Esophagus squamous epithelium (tissue), 4 donors: ENCODE results near the gene TCP11.

Source experiments
- CTCF ChIP-seq, 6 experiments: fragments of 450-650 bp in 4 of 6; fragments of 200-600 bp in 2 of 6; sonication (generic) in 2 of 6; IDR thresholded peaks; one replicate each; pipeline ENCODE4 v1.5.1; 2016 to 2019; ENCODE audit warnings: antibody characterized with exemption in 6 of 6, mild to moderate bottlenecking in 4 of 6, moderate library complexity in 4 of 6
- POLR2A ChIP-seq, 4 donors: fragments of 450-650 bp; IDR thresholded peaks; one replicate each; pipeline ENCODE4 v1.6.1; 2017; ENCODE audit warnings: antibody characterized with exemption in 4 of 4, mild to moderate bottlenecking in 4 of 4, moderate library complexity in 3 of 4

- TF ChIP-seq CTCF (IDR thresholded peaks at IDR 0.05) (no peak), POLR2A (IDR thresholded peaks at IDR 0.05) (no peak)
Measured at GRCh38 chr6:35085359-35086281, 55.5 kb downstream of the TCP11 start.
